Measurements from ENCODE around the gene DVL1.
A peak's percentile ranks its signal among the peaks of the same experiment; 100 is the strongest.

Gene DVL1

GRCh38 chr1:1294250-1294890 lies 54.8 kb downstream of the DVL1 start:
- DNase-seq, result no peak

GRCh38 chr1:1293263-1294249 lies 55.7 kb downstream of the DVL1 start:
- DNase-seq, result no peak

- DNase-seq, result no peak
These were observed 56.4 kb downstream of the DVL1 start for GRCh38 chr1:1292851-1293250.

- DNase-seq, result no peak
These were observed 56.8 kb downstream of the DVL1 start for GRCh38 chr1:1292442-1292779.

GRCh38 chr1:1291548-1292441 lies 57.4 kb downstream of the DVL1 start:
- DNase-seq, result peak; percentile 79

- peak; percentile 59 for DNase-seq
These were observed 58.1 kb downstream of the DVL1 start for GRCh38 chr1:1291023-1291528.

- DNase-seq, result peak; percentile 46
These were observed 58.9 kb downstream of the DVL1 start for GRCh38 chr1:1290238-1290731.

GRCh38 chr1:1287288-1288110 lies 61.7 kb downstream of the DVL1 start:
- peak; percentile 44 for DNase-seq

- no peak for DNase-seq
These were observed 62.6 kb downstream of the DVL1 start for GRCh38 chr1:1286313-1287261.

- DNase-seq, result no peak
These were observed 63.5 kb downstream of the DVL1 start for GRCh38 chr1:1285611-1286311.

Measured in COR-L47 (cell line).